ENCODE measurements around the gene CGNL1.

The CGNL1 gene

GRCh38 chr15:57451555-57451954, 75.2 kb downstream of the CGNL1 start:
- no peak for DNase-seq (ENCODE audit: low read depth)
- no peak overlapping the region for H3K4me3 ChIP-seq (ENCODE audit: low read length)
- TF ChIP-seq, protein P1, sequence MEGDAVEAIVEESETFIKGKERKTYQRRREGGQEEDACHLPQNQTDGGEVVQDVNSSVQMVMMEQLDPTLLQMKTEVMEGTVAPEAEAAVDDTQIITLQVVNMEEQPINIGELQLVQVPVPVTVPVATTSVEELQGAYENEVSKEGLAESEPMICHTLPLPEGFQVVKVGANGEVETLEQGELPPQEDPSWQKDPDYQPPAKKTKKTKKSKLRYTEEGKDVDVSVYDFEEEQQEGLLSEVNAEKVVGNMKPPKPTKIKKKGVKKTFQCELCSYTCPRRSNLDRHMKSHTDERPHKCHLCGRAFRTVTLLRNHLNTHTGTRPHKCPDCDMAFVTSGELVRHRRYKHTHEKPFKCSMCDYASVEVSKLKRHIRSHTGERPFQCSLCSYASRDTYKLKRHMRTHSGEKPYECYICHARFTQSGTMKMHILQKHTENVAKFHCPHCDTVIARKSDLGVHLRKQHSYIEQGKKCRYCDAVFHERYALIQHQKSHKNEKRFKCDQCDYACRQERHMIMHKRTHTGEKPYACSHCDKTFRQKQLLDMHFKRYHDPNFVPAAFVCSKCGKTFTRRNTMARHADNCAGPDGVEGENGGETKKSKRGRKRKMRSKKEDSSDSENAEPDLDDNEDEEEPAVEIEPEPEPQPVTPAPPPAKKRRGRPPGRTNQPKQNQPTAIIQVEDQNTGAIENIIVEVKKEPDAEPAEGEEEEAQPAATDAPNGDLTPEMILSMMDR (conservative IDR thresholded peaks at IDR 0.05; ENCODE audit: low read length) = no peak

GRCh38 chr15:57452090-57452754, 75.9 kb downstream of the CGNL1 start:
- TF ChIP-seq, protein P1 (conservative IDR thresholded peaks at IDR 0.05; ENCODE audit: low read length) = no peak
- no peak for DNase-seq (ENCODE audit: low read depth)
- H3K4me3 ChIP-seq (ENCODE audit: low read length) = no peak overlapping the region

DNA sequence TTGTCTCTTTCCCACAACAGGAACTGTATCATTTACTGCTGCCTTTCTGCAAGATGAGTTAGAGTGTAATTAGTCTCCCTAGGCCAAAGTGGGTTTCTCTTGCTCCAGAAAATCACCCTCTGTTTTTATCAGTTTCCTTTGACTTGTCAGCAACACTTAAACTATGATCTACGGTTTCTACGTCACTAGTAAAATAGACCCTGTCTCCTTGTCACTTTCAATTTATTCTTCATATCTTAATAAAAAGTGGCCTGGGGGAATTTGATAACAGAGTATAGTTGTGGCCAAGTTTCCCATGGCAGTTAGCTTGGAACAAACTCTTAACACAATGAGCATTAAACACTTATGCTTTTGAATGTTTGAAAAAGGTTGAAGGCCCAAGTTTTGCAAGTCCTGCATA, 79.6 kb downstream of the CGNL1 start:
- TF ChIP-seq, protein P1 (conservative IDR thresholded peaks at IDR 0.05; ENCODE audit: low read length) = no peak
- H3K4me3 ChIP-seq (ENCODE audit: low read length) = no peak overlapping the region
- DNase-seq (ENCODE audit: low read depth) = no peak

DNA sequence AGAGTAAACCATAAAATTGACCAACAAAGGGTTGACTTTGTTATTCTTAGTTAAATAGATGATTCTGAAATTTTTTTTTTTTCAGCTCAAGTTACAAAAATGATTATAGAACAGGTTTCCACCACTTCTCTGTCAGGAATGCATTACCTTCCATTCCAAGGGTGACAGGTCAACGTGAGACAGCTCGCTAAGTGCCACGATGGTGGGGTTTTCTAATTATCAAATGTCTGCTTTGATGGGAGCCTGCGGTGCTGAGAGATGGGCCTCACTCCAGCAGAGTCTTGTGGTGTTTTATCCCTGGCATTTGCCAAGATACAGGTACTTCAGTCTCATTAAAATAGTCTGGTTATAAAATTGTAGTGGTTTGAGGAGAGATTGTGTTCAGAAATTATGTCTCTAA, 80.3 kb downstream of the CGNL1 start:
- TF ChIP-seq, protein P1 (conservative IDR thresholded peaks at IDR 0.05; ENCODE audit: low read length) = no peak
- DNase-seq (ENCODE audit: low read depth) = no peak

GRCh38 chr15:57457726-57458125, 81.4 kb downstream of the CGNL1 start:
- TF ChIP-seq, protein P1 (conservative IDR thresholded peaks at IDR 0.05; ENCODE audit: low read length) = no peak

More for the DNA sequence above, 80.3 kb downstream of the CGNL1 start:
- H3K4me3 ChIP-seq (ENCODE audit: low read length) = no peak overlapping the region

GRCh38 chr15:57458356-57458781, 82.1 kb downstream of the CGNL1 start:
- TF ChIP-seq, protein P1 (conservative IDR thresholded peaks at IDR 0.05; ENCODE audit: low read length) = no peak
- no peak for DNase-seq (ENCODE audit: low read depth)
- H3K4me3 ChIP-seq (ENCODE audit: low read length) = no peak overlapping the region

More at GRCh38 chr15:57457726-57458125, 81.4 kb downstream of the CGNL1 start:
- no peak overlapping the region for H3K4me3 ChIP-seq (ENCODE audit: low read length)
- DNase-seq (ENCODE audit: low read depth) = peak; percentile 16

- no peak overlapping the region for H3K4me3 ChIP-seq (ENCODE audit: low read length)
- TF ChIP-seq, protein P1 (conservative IDR thresholded peaks at IDR 0.05; ENCODE audit: low read length) = no peak
- DNase-seq (ENCODE audit: low read depth) = no peak
These were observed 84.0 kb downstream of the CGNL1 start for GRCh38 chr15:57460208-57460816.

All from AG10803 (cell line).